GM23338 (cell line): ENCODE results near the gene SLC13A3.

Source experiments
- CREB1 ChIP-seq: fragments of 250-450 bp; sonication (Bioruptor Pico); IDR thresholded peaks from 2 replicates; pipeline ENCODE4 v1.5.0; 2020; ENCODE audit warnings: low read depth, mild to moderate bottlenecking, moderate library complexity
- CTCF ChIP-seq, 2 experiments: fragments of 200-600 bp in 1 of 2; sonication (generic) in 1 of 2; conservative IDR thresholded peaks; 2 replicates each; pipeline versions ENCODE4 v1.5.1 to v1.6.1; 2016 to 2017; ENCODE audit warnings: antibody characterized with exemption in 2 of 2, low read depth in 2 of 2, mild to moderate bottlenecking in 2 of 2, moderate library complexity in 1 of 2
- EZH2 ChIP-seq: fragments of 200-600 bp; sonication (generic); IDR thresholded peaks from one replicate; pipeline ENCODE4 v1.8.0; 2017; ENCODE audit warnings: antibody characterized with exemption, mild to moderate bottlenecking, low read depth; ENCODE audit not compliant: unreplicated experiment
- JUNB ChIP-seq: IDR thresholded peaks from one replicate; pipeline ENCODE4 v1.6.1; 2016; ENCODE audit warnings: antibody characterized with exemption; ENCODE audit not compliant: unreplicated experiment
- NANOG ChIP-seq: IDR thresholded peaks from 2 replicates; pipeline ENCODE4 v1.6.1; 2016; ENCODE audit warnings: antibody characterized with exemption, borderline replicate concordance
- TF ChIP-seq, protein P1 (sequence below): IDR thresholded peaks from one replicate; pipeline ENCODE4 v1.6.1; 2018; ENCODE audit warnings: antibody characterized with exemption; ENCODE audit not compliant: unreplicated experiment

DNA sequence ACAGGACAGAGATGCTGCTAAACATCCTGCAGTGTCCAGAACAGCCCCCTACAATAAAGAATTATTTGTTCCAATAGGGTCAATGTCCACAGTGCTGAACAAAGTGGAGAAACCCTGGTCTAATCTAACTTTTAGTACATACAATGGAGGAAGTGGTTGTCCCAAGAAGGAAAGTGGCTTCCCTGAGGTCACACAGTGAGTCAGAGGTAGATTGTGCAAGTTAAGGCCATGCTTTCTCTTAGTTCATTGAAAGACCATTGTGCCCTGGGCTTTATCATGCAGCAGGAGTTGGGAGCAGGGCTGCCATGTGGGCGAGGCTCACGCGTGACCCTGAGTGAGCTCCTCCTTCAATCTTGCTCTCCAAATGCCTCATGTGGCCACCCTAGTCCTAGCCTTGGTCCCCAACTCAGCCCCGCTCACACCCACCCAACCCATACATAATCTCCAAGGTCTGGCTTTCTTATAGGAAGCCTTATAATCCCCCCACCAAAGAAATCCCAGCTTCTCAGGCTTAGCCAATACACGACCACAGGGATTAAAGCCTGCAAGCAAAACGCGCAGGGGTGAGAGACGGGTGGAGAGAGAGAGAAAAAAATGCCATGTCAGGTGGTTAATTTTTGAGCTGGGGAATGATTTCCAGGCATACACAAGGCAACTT, 19.9 kb downstream of the SLC13A3 start:
- TF ChIP-seq CTCF (conservative IDR thresholded peaks at IDR 0.05; ENCODE audit: low read depth in 2 of 2) (no peak), CREB1 (no peak), JUNB (no peak), EZH2 (no peak), NANOG (no peak)
- TF ChIP-seq, protein P1, sequence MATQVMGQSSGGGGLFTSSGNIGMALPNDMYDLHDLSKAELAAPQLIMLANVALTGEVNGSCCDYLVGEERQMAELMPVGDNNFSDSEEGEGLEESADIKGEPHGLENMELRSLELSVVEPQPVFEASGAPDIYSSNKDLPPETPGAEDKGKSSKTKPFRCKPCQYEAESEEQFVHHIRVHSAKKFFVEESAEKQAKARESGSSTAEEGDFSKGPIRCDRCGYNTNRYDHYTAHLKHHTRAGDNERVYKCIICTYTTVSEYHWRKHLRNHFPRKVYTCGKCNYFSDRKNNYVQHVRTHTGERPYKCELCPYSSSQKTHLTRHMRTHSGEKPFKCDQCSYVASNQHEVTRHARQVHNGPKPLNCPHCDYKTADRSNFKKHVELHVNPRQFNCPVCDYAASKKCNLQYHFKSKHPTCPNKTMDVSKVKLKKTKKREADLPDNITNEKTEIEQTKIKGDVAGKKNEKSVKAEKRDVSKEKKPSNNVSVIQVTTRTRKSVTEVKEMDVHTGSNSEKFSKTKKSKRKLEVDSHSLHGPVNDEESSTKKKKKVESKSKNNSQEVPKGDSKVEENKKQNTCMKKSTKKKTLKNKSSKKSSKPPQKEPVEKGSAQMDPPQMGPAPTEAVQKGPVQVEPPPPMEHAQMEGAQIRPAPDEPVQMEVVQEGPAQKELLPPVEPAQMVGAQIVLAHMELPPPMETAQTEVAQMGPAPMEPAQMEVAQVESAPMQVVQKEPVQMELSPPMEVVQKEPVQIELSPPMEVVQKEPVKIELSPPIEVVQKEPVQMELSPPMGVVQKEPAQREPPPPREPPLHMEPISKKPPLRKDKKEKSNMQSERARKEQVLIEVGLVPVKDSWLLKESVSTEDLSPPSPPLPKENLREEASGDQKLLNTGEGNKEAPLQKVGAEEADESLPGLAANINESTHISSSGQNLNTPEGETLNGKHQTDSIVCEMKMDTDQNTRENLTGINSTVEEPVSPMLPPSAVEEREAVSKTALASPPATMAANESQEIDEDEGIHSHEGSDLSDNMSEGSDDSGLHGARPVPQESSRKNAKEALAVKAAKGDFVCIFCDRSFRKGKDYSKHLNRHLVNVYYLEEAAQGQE: no peak
